HG03175 (cell line): ENCODE data around the gene MEI4.
"Not testable (repeated sequence)": the region's sequence is repeated elsewhere in the genome, so short reads cannot be mapped to it uniquely, and the experiment has no call there.

Experiments used
- ATAC-seq: cut with Tn5 transposase; IDR thresholded peaks from one replicate; pipeline ENCODE4 v1.9.1; 2021; ENCODE audit warnings: mild to moderate bottlenecking, moderate library complexity; ENCODE audit not compliant: unreplicated experiment

The MEI4 gene

GRCh38 chr6:77812304-77812703 is 159.5 kb downstream of the MEI4 start:
- no peak for ATAC-seq

GRCh38 chr6:77813090-77813489 is 160.3 kb downstream of the MEI4 start:
- no peak for ATAC-seq

- no peak for ATAC-seq
Measured at GRCh38 chr6:77814119-77814518, 161.3 kb downstream of the MEI4 start.

- no peak for ATAC-seq
Measured at GRCh38 chr6:77815531-77815930, 162.7 kb downstream of the MEI4 start.

- no peak for ATAC-seq
Measured at GRCh38 chr6:77816766-77817270, 164.0 kb downstream of the MEI4 start.

GRCh38 chr6:77822265-77822664 is 169.4 kb downstream of the MEI4 start:
- no peak for ATAC-seq

GRCh38 chr6:77825204-77825603 is 172.4 kb downstream of the MEI4 start:
- ATAC-seq: no peak

GRCh38 chr6:77829736-77830135 is 176.9 kb downstream of the MEI4 start:
- ATAC-seq: no peak

GRCh38 chr6:77833749-77834148 is 180.9 kb downstream of the MEI4 start:
- not testable (repeated sequence) for ATAC-seq

- no peak for ATAC-seq
Measured at GRCh38 chr6:77834591-77834996, 181.8 kb downstream of the MEI4 start.

GRCh38 chr6:77837034-77837784 is 184.4 kb downstream of the MEI4 start:
- no peak for ATAC-seq

GRCh38 chr6:77839292-77839691 is 186.5 kb downstream of the MEI4 start:
- no peak for ATAC-seq

- no peak for ATAC-seq
Measured at GRCh38 chr6:77844822-77845221, 192.0 kb downstream of the MEI4 start.

- no peak for ATAC-seq
Measured at GRCh38 chr6:77853401-77853800, 200.6 kb downstream of the MEI4 start.

GRCh38 chr6:77856391-77856790 is 203.6 kb downstream of the MEI4 start:
- ATAC-seq: no peak

- no peak for ATAC-seq
Measured at GRCh38 chr6:77857421-77857820, 204.6 kb downstream of the MEI4 start.

GRCh38 chr6:77876300-77876699 is 223.5 kb downstream of the MEI4 start:
- no peak for ATAC-seq

GRCh38 chr6:77879527-77879926 is 226.7 kb downstream of the MEI4 start:
- ATAC-seq: no peak

GRCh38 chr6:77880501-77880900 is 227.7 kb downstream of the MEI4 start:
- no peak for ATAC-seq

- ATAC-seq: no peak
Measured at GRCh38 chr6:77883851-77884250, 231.0 kb downstream of the MEI4 start.

GRCh38 chr6:77893391-77893790 is 240.6 kb downstream of the MEI4 start:
- ATAC-seq: no peak

- no peak for ATAC-seq
Measured at GRCh38 chr6:77906070-77906469, 253.2 kb downstream of the MEI4 start.

- ATAC-seq: no peak
Measured at GRCh38 chr6:77910826-77911225, 258.0 kb downstream of the MEI4 start.
